ENCODE results near the gene KDM4B.
"Not testable (repeated sequence)": the region's sequence is repeated elsewhere in the genome, so short reads cannot be mapped to it uniquely, and the experiment has no call there.

Gene KDM4B

GRCh38 chr19:5188548-5189317 is 219.8 kb downstream of the KDM4B start:
- no peak for DNase-seq

GRCh38 chr19:5189318-5189607 is 220.3 kb downstream of the KDM4B start:
- DNase-seq, result no peak

- DNase-seq, result no peak
These were observed 222.2 kb downstream of the KDM4B start for GRCh38 chr19:5191091-5191490.

GRCh38 chr19:5192568-5192967 is 223.7 kb downstream of the KDM4B start:
- DNase-seq, result no peak

- no peak for DNase-seq
These were observed 224.3 kb downstream of the KDM4B start for GRCh38 chr19:5193192-5193591.

- no peak for DNase-seq
These were observed 225.7 kb downstream of the KDM4B start for GRCh38 chr19:5194641-5195040.

- DNase-seq, result not testable (repeated sequence)
These were observed 226.7 kb downstream of the KDM4B start for GRCh38 chr19:5195587-5195986.

GRCh38 chr19:5196832-5197231 is 227.9 kb downstream of the KDM4B start:
- no peak for DNase-seq

GRCh38 chr19:5200844-5201243 is 231.9 kb downstream of the KDM4B start:
- DNase-seq, result no peak

GRCh38 chr19:5202553-5202952 is 233.6 kb downstream of the KDM4B start:
- no peak for DNase-seq
